Natural killer cell (primary cell): Measurements from ENCODE around the gene BBS10. TPM values are rescaled to one million over a fixed set of nuclear protein-coding genes. Genes with fewer than 3 reads are reported as not detected.
"Not testable (repeated sequence)": the region's sequence is repeated elsewhere in the genome, so short reads cannot be mapped to it uniquely, and the experiment has no call there.

ENCODE experiments used
- ATAC-seq, 3 donors: fragments of 150-1000 bp in 2 of 3; fragments of 200-7000 bp in 1 of 3; cut with Tn5 transposase; 1 replicate in 1 of 3; 2 replicates in 2 of 3; pipeline ENCODE4 v1.10.0; 2021; ENCODE audit warnings: mild to moderate bottlenecking in 2 of 3, moderate library complexity in 2 of 3
- DNase-seq, 2 donors: peaks; one replicate each; pipeline versions ENCODE4 v3.0.0 to v3.0.0-alpha.2; 2013 to 2021; ENCODE audit warnings: mixed read lengths in 1 of 2
- H3K27ac ChIP-seq: one replicate; pipeline ENCODE4 v1.5.1; 2013; ENCODE audit warnings: mild to moderate bottlenecking, low read length
- H3K27me3 ChIP-seq: one replicate; pipeline ENCODE4 v1.6.1; 2013; ENCODE audit warnings: low read length; ENCODE audit not compliant: control insufficient read depth, insufficient read depth
- H3K36me3 ChIP-seq: one replicate; pipeline ENCODE4 v1.6.1; 2013; ENCODE audit warnings: low read length; ENCODE audit not compliant: control insufficient read depth, insufficient read depth
- H3K4me1 ChIP-seq: one replicate; pipeline ENCODE4 v1.6.1; 2013; ENCODE audit warnings: low read length; ENCODE audit not compliant: control insufficient read depth, insufficient read depth
- H3K4me3 ChIP-seq: one replicate; pipeline ENCODE4 v1.5.1; 2013; ENCODE audit warnings: low read length
- H3K9me3 ChIP-seq: one replicate; pipeline ENCODE4 v1.6.1; 2013; ENCODE audit warnings: low read length; ENCODE audit not compliant: control insufficient read depth, insufficient read depth
- H3K27ac Mint-ChIP-seq, 2 donors: one replicate each; pipeline ENCODE4 v1.8.0; 2022; ENCODE audit warnings: mild to moderate bottlenecking in 2 of 2, mixed read lengths in 2 of 2, moderate library complexity in 1 of 2
- H3K27me3 Mint-ChIP-seq, 2 donors: one replicate each; pipeline ENCODE4 v1.8.0; 2022; ENCODE audit warnings: low read depth in 2 of 2, mixed read lengths in 2 of 2
- H3K36me3 Mint-ChIP-seq: one replicate; pipeline ENCODE4 v1.8.0; 2022; ENCODE audit warnings: mixed read lengths
- H3K4me1 Mint-ChIP-seq, 2 donors: one replicate each; pipeline ENCODE4 v1.8.0; 2022; ENCODE audit warnings: mixed read lengths in 2 of 2
- H3K4me3 Mint-ChIP-seq: one replicate; pipeline ENCODE4 v1.8.0; 2022; ENCODE audit warnings: mild to moderate bottlenecking, moderate library complexity, mixed read lengths
- H3K9me3 Mint-ChIP-seq, 2 donors: one replicate each; pipeline ENCODE4 v1.8.0; 2022; ENCODE audit warnings: mixed read lengths in 2 of 2
- CTCF ChIP-seq: fragments of 200-600 bp; IDR thresholded peaks from one replicate; pipeline ENCODE4 v1.8.0; 2022; ENCODE audit warnings: antibody characterized with exemption
- WGBS: methylation state at CpG from one replicate; pipeline ENCODE4 v1.1.7; 2013; ENCODE audit warnings: missing lambda C conversion rate; ENCODE audit not compliant: insufficient coverage; 5-methylcytosine and 5-hydroxymethylcytosine counted together
- intact Hi-C: fragments of 100-400 bp; cut with micrococcal nuclease; formaldehyde crosslinking; loops from one replicate; pipeline ENCODE4 v1.14.2; 2022
- total RNA-seq, 4 donors: library from RNA; stranded (reverse); fragments of 120-200 nt in 1 of 4; gene quantifications; one replicate each; pipeline versions ENCODE4 v1.2.3 to v1.2.4, GENCODE V29; 2013 to 2022

The BBS10 gene
- total RNA-seq, 3 donors from 2014 or later (not counting 1 experiment from before 2014, with no cell fraction given), result 2.8 to 4.0 (median 3.3) TPM

GRCh38 chr12:76332606-76333005, 15.6 kb downstream of the BBS10 start:
- H3K27ac ChIP-seq, result no peak overlapping the region
- ATAC-seq (no peak), DNase-seq (no peak)
- Mint-ChIP-seq H3K9me3 (no peaks in the 10 kb centered on the region), H3K27me3 (peaks cover 31 to 32% of the 10 kb centered on the region in 2 donors), H3K36me3 (no peaks in the 10 kb centered on the region), H3K4me3 (no peak overlapping the region), H3K27ac (no peak overlapping the region), H3K4me1 (no peaks in the 10 kb centered on the region)
- no peaks in the 10 kb centered on the region for H3K4me1 ChIP-seq
- TF ChIP-seq CTCF, result no peak
- intact Hi-C loops, result no loop called here
- no peak overlapping the region for H3K4me3 ChIP-seq
- no peaks in the 10 kb centered on the region for H3K9me3 ChIP-seq
- H3K27me3 ChIP-seq, result no peaks in the 10 kb centered on the region
- no peaks in the 10 kb centered on the region for H3K36me3 ChIP-seq
- WGBS, result 27% methylated on average over 1 of the region's 1 CpG

GRCh38 chr12:76329606-76330005, 18.6 kb downstream of the BBS10 start:
- Histone ChIP-seq H3K9me3 (no peaks in the 10 kb centered on the region), H3K4me3 (no peak overlapping the region), H3K36me3 (no peaks in the 10 kb centered on the region), H3K27ac (no peak overlapping the region), H3K27me3 (no peaks in the 10 kb centered on the region), H3K4me1 (no peaks in the 10 kb centered on the region)
- WGBS, result 93% methylated on average over 4 of the region's 5 CpGs
- ATAC-seq, result no peak
- Mint-ChIP-seq H3K27me3 (peaks cover 26 to 30% of the 10 kb centered on the region in 2 donors), H3K36me3 (no peaks in the 10 kb centered on the region), H3K9me3 (no peaks in the 10 kb centered on the region), H3K4me3 (no peak overlapping the region), H3K4me1 (no peaks in the 10 kb centered on the region), H3K27ac (no peak overlapping the region)
- no peak for DNase-seq
- no peak for TF ChIP-seq CTCF
- intact Hi-C loops, result no loop called here

- no peak for TF ChIP-seq CTCF
- Histone ChIP-seq H3K4me1 (no peaks in the 10 kb centered on the region), H3K9me3 (no peaks in the 10 kb centered on the region), H3K4me3 (no peak overlapping the region), H3K36me3 (no peaks in the 10 kb centered on the region), H3K27me3 (no peaks in the 10 kb centered on the region), H3K27ac (no peak overlapping the region)
- H3K27ac Mint-ChIP-seq, result no peak overlapping the region
- DNase-seq (no peak), ATAC-seq (no peak)
- no peak overlapping the region for H3K4me3 Mint-ChIP-seq
- H3K9me3 Mint-ChIP-seq, result no peaks in the 10 kb centered on the region
- H3K36me3 Mint-ChIP-seq, result no peaks in the 10 kb centered on the region
- WGBS, result 85% methylated on average over 2 of the region's 2 CpGs
- H3K4me1 Mint-ChIP-seq, result no peaks in the 10 kb centered on the region
- peaks cover 26 to 30% of the 10 kb centered on the region in 2 donors for H3K27me3 Mint-ChIP-seq
- intact Hi-C loops, result no loop called here
These were observed 19.1 kb downstream of the BBS10 start for GRCh38 chr12:76329159-76329558.

GRCh38 chr12:76319595-76320319, 28.5 kb downstream of the BBS10 start:
- H3K4me3 Mint-ChIP-seq, H3K27ac Mint-ChIP-seq, H3K9me3 ChIP-seq, H3K4me1 ChIP-seq, H3K4me3 ChIP-seq, H3K36me3 ChIP-seq, H3K36me3 Mint-ChIP-seq, DNase-seq, H3K9me3 Mint-ChIP-seq, H3K27me3 ChIP-seq, H3K4me1 Mint-ChIP-seq, intact Hi-C loops, ATAC-seq, H3K27ac ChIP-seq: not testable (repeated sequence)
- WGBS, result 87% methylated on average over 30 of the region's 32 CpGs
- peaks cover 12 to 16% of the 10 kb centered on the region in 2 donors for H3K27me3 Mint-ChIP-seq
